Subcutaneous adipose tissue (tissue), 4 donors: ENCODE measurements around the gene LRRC70. TPM values are rescaled to one million over a fixed set of nuclear protein-coding genes. Genes with fewer than 3 reads are reported as not detected.

ENCODE experiments used
- CTCF ChIP-seq: fragments of 450-650 bp; IDR thresholded peaks from one replicate; pipeline ENCODE4 v1.5.1; 2016; ENCODE audit warnings: low read depth, mild to moderate bottlenecking, control low read depth, antibody characterized with exemption, moderate library complexity
- total RNA-seq, 4 donors: library from RNA; depleted of rRNA; stranded (reverse); fragments of >200 nt; gene quantifications; one replicate each; pipeline ENCODE4 v1.1.0, GENCODE V29; 2016

Gene LRRC70
- total RNA-seq, 4 donors from 2014 or later = 6.6 to 14.2 (median 11.3) TPM

- TF ChIP-seq CTCF = no peak
These were observed 14.7 kb downstream of the LRRC70 start for GRCh38 chr5:62593331-62593730.

- TF ChIP-seq CTCF = no peak
These were observed 15.9 kb downstream of the LRRC70 start for GRCh38 chr5:62594364-62594984.

- TF ChIP-seq CTCF = no peak
These were observed 17.5 kb downstream of the LRRC70 start for GRCh38 chr5:62596096-62596495.

- TF ChIP-seq CTCF = no peak
These were observed 18.1 kb downstream of the LRRC70 start for GRCh38 chr5:62596691-62597090.

- no peak for TF ChIP-seq CTCF
These were observed 18.7 kb downstream of the LRRC70 start for GRCh38 chr5:62597314-62597713.

GRCh38 chr5:62600560-62601252, 22.1 kb downstream of the LRRC70 start:
- no peak for TF ChIP-seq CTCF

- no peak for TF ChIP-seq CTCF
These were observed 25.3 kb downstream of the LRRC70 start for GRCh38 chr5:62603934-62604333.
